Gastroesophageal sphincter (tissue), 3 donors: Measurements from ENCODE around the gene NCOA5.

Experiments used
- CTCF ChIP-seq, 4 experiments: fragments of 200-600 bp in 2 of 4; fragments of 450-650 bp in 2 of 4; sonication (generic) in 1 of 4; IDR thresholded peaks; one replicate each; pipeline ENCODE4 v1.5.1; 2017 to 2019; ENCODE audit warnings: antibody characterized with exemption in 4 of 4, mild to moderate bottlenecking in 2 of 4, moderate library complexity in 2 of 4
- EP300 ChIP-seq: sonication (generic); formaldehyde crosslinking; IDR thresholded peaks from one replicate; pipeline ENCODE4 v1.6.1; 2017; ENCODE audit warnings: antibody characterized with exemption, mild to moderate bottlenecking
- POLR2A ChIP-seq, 2 donors: fragments of 450-650 bp; IDR thresholded peaks; one replicate each; pipeline ENCODE4 v1.6.1; 2017; ENCODE audit warnings: antibody characterized with exemption in 2 of 2, mild to moderate bottlenecking in 2 of 2, moderate library complexity in 1 of 2
- POLR2AphosphoS5 ChIP-seq: sonication (generic); formaldehyde crosslinking; IDR thresholded peaks from one replicate; pipeline ENCODE4 v1.6.1; 2017; ENCODE audit warnings: antibody characterized with exemption

- TF ChIP-seq EP300: no peak
- TF ChIP-seq CTCF (IDR thresholded peaks at IDR 0.05): no peak
- TF ChIP-seq POLR2AphosphoS5: no peak
- no peak for TF ChIP-seq POLR2A (IDR thresholded peaks at IDR 0.05)
These were observed 60.9 kb downstream of the NCOA5 start, which contains the start of gene SLC12A5 for GRCh38 chr20:46028772-46029371.
